NCI-H2227 treated with DMSO at 0.1 percent for 48 hours (cell line): ENCODE results near the gene RSU1.
"Not testable (repeated sequence)": the region's sequence is repeated elsewhere in the genome, so short reads cannot be mapped to it uniquely, and the experiment has no call there.

ENCODE experiments used
- DNase-seq: peaks from one replicate; lab custom pipeline; 2025; lab: John Stamatoyannopoulos, UW

RSU1 gene

GRCh38 chr10:16780338-16780880, 36.8 kb downstream of the RSU1 start:
- no peak for DNase-seq

GRCh38 chr10:16779384-16779915, 37.8 kb downstream of the RSU1 start:
- no peak for DNase-seq

GRCh38 chr10:16777473-16778370, 39.5 kb downstream of the RSU1 start:
- DNase-seq: peak; percentile 43

- no peak for DNase-seq
These were observed 40.3 kb downstream of the RSU1 start for GRCh38 chr10:16776896-16777295.

GRCh38 chr10:16773334-16773733, 43.9 kb downstream of the RSU1 start:
- DNase-seq: no peak

- DNase-seq: no peak
These were observed 46.6 kb downstream of the RSU1 start for GRCh38 chr10:16770670-16771069.

GRCh38 chr10:16770141-16770540, 47.1 kb downstream of the RSU1 start:
- DNase-seq: no peak

GRCh38 chr10:16769331-16769730, 47.9 kb downstream of the RSU1 start:
- no peak for DNase-seq

GRCh38 chr10:16768702-16769101, 48.5 kb downstream of the RSU1 start:
- no peak for DNase-seq

- DNase-seq: no peak
These were observed 51.5 kb downstream of the RSU1 start for GRCh38 chr10:16765509-16766375.

GRCh38 chr10:16761300-16761699, 55.9 kb downstream of the RSU1 start:
- no peak for DNase-seq

- DNase-seq: no peak
These were observed 60.5 kb downstream of the RSU1 start for GRCh38 chr10:16756561-16757221.

GRCh38 chr10:16754765-16755164, 62.5 kb downstream of the RSU1 start:
- no peak for DNase-seq

- not testable (repeated sequence) for DNase-seq
These were observed 64.4 kb downstream of the RSU1 start for GRCh38 chr10:16752849-16753248.

- DNase-seq: no peak
These were observed 65.1 kb downstream of the RSU1 start for GRCh38 chr10:16752099-16752498.

- no peak for DNase-seq
These were observed 66.0 kb downstream of the RSU1 start for GRCh38 chr10:16751244-16751643.

GRCh38 chr10:16750461-16750860, 66.8 kb downstream of the RSU1 start:
- no peak for DNase-seq

GRCh38 chr10:16748749-16749148, 68.5 kb downstream of the RSU1 start:
- no peak for DNase-seq

GRCh38 chr10:16746856-16747255, 70.4 kb downstream of the RSU1 start:
- DNase-seq: no peak

- DNase-seq: no peak
These were observed 72.2 kb downstream of the RSU1 start for GRCh38 chr10:16745061-16745460.

GRCh38 chr10:16742165-16742960, 74.9 kb downstream of the RSU1 start:
- DNase-seq: no peak
